Mesothelial cell of epicardium (in vitro differentiated cells): ENCODE results near the gene COMMD7. TPM values are rescaled to one million over a fixed set of nuclear protein-coding genes. Genes with fewer than 3 reads are reported as not detected.

Source experiments
- DNase-seq, 2 experiments: peaks; one replicate each; pipeline ENCODE4 v3.0.0; 2021; ENCODE audit warnings: low spot score in 2 of 2; ENCODE audit not compliant: unreplicated experiment in 2 of 2
- H3K27ac Mint-ChIP-seq: 2 replicates; pipeline ENCODE4 v1.8.0; 2021; ENCODE audit warnings: mixed read lengths
- H3K27me3 Mint-ChIP-seq: 2 replicates; pipeline ENCODE4 v1.8.0; 2021; ENCODE audit warnings: low read depth, mixed read lengths
- H3K36me3 Mint-ChIP-seq: 2 replicates; pipeline ENCODE4 v1.8.0; 2021; ENCODE audit warnings: mixed read lengths
- H3K4me1 Mint-ChIP-seq: 2 replicates; pipeline ENCODE4 v1.8.0; 2021; ENCODE audit warnings: mixed read lengths
- H3K4me3 Mint-ChIP-seq: 2 replicates; pipeline ENCODE4 v1.8.0; 2021; ENCODE audit warnings: mild to moderate bottlenecking, moderate library complexity, mixed read lengths
- H3K9me3 Mint-ChIP-seq: 2 replicates; pipeline ENCODE4 v1.8.0; 2021; ENCODE audit warnings: mixed read lengths
- total RNA-seq: library from RNA; stranded (reverse); gene quantifications from 3 replicates; pipeline ENCODE4 v1.2.1, GENCODE V29; 2021
- TF ChIP-seq, protein P1 (sequence below): fragments of 200-600 bp; sonication (generic); IDR thresholded peaks from one replicate; pipeline ENCODE4 v1.5.0; 2021; ENCODE audit warnings: antibody characterized with exemption; ENCODE audit not compliant: unreplicated experiment

COMMD7 gene
- total RNA-seq, 1 donor from 2014 or later: 40.8 TPM

DNA sequence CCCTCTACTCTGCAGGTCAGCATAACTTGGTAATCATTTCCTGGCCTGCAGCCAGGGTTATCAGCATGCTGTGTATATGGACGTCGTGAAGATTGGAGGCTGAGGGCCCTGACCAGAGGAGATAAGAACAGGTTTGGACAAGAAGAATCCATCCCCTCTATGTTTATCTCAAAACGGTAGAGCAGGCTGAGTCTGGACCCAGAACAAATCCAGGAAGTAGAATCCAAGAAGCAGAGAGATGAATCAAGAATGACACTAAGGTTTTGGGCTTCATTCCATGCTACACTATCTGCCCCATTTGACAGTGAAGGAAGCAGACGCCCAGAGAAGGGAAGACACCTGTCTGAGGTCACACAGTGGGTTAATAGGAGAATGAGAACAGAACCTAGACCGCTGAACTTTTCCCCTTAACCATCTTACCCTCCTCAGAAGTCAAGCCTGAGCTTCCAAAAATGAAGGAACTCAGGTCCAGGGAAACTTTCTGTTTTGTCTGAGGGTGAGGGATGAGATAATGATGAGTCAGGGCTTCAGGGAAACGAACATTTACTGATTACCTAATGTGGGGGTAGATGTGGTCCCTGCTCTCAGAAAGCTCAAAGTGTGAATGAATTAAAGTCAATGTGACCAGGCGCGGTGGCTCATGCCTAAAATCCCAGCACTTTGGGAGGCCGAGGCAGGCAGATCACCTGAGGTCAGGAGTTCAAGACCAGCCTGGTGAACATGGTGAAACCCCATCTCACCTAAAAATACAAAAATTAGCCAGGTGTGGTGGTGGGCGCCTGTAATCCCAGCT lies 9.4 kb upstream of the COMMD7 start:
- TF ChIP-seq, protein P1, sequence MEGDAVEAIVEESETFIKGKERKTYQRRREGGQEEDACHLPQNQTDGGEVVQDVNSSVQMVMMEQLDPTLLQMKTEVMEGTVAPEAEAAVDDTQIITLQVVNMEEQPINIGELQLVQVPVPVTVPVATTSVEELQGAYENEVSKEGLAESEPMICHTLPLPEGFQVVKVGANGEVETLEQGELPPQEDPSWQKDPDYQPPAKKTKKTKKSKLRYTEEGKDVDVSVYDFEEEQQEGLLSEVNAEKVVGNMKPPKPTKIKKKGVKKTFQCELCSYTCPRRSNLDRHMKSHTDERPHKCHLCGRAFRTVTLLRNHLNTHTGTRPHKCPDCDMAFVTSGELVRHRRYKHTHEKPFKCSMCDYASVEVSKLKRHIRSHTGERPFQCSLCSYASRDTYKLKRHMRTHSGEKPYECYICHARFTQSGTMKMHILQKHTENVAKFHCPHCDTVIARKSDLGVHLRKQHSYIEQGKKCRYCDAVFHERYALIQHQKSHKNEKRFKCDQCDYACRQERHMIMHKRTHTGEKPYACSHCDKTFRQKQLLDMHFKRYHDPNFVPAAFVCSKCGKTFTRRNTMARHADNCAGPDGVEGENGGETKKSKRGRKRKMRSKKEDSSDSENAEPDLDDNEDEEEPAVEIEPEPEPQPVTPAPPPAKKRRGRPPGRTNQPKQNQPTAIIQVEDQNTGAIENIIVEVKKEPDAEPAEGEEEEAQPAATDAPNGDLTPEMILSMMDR: no peak
- Mint-ChIP-seq H3K4me1 (peaks cover 25% of the 10 kb centered on the region), H3K27ac (peak overlapping the region; percentile 48), H3K27me3 (no peaks in the 10 kb centered on the region), H3K36me3 (no peaks in the 10 kb centered on the region), H3K4me3 (no peak overlapping the region), H3K9me3 (no peaks in the 10 kb centered on the region)
- DNase-seq: no peak

DNA sequence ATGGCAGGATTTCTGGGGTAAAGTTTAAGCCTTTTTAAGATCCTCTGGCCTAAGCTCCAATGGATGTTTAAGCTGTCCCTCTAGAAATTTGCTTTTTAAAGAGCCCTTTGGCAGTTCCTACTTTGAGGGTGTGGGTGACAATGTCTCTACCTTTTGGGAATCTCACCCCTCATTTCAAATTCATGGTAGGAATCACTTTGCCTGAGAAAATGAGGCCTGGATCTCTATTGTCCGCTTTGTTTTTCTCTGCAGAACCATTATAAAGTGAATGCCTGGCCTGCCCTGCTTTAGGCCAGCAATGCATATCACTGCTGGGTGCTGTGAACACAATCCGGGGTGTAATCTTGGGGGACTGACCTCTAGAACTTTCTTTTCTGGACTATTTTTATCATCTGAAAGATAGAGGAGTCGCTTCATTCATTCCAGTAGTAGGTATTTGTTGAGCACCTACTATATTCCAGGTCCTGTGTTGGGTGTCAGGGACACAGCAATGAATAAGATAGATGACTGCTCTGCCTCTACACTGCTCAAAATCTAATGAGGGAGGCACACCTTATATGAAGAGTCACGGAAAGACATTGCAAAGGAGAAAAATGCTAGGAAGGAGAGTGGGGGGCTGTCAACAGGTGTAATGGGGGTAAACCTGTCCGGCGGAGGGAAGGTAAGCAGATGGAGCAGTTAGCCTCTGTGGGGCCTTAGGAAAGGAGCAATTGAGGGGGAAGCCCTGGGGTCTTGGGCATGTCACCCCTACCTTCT lies 8.6 kb upstream of the COMMD7 start:
- H3K9me3 Mint-ChIP-seq: no peaks in the 10 kb centered on the region
- no peak overlapping the region for H3K4me3 Mint-ChIP-seq
- H3K27ac Mint-ChIP-seq: no peak overlapping the region
- no peak for DNase-seq
- TF ChIP-seq, protein P1: no peak
- H3K36me3 Mint-ChIP-seq: no peaks in the 10 kb centered on the region
- H3K4me1 Mint-ChIP-seq: peaks cover 25% of the 10 kb centered on the region
- no peaks in the 10 kb centered on the region for H3K27me3 Mint-ChIP-seq

DNA sequence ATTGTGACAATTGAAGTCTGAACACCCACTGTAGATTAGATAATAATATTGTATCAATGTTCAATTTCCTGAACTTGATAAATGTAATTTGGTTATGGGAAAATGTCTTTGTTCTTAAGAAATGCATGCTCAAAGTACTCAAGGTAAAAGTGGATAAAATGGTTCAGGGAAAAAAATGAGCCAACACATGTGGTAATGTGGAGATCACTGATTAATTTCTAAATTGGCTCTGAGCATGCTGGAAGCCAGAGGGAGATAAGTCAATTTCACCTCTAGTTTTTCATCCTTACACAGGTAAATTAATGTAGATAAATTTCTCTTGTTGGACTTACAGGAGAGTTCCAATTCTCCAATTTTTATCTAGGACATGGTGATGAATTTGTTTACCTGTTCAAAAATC lies 8.0 kb upstream of the COMMD7 start:
- DNase-seq: no peak
- TF ChIP-seq, protein P1: no peak
- H3K4me1 Mint-ChIP-seq: peaks cover 25% of the 10 kb centered on the region
- H3K27me3 Mint-ChIP-seq: no peaks in the 10 kb centered on the region
- H3K9me3 Mint-ChIP-seq: no peaks in the 10 kb centered on the region
- H3K4me3 Mint-ChIP-seq: no peak overlapping the region
- H3K36me3 Mint-ChIP-seq: no peaks in the 10 kb centered on the region
- H3K27ac Mint-ChIP-seq: no peak overlapping the region

DNA sequence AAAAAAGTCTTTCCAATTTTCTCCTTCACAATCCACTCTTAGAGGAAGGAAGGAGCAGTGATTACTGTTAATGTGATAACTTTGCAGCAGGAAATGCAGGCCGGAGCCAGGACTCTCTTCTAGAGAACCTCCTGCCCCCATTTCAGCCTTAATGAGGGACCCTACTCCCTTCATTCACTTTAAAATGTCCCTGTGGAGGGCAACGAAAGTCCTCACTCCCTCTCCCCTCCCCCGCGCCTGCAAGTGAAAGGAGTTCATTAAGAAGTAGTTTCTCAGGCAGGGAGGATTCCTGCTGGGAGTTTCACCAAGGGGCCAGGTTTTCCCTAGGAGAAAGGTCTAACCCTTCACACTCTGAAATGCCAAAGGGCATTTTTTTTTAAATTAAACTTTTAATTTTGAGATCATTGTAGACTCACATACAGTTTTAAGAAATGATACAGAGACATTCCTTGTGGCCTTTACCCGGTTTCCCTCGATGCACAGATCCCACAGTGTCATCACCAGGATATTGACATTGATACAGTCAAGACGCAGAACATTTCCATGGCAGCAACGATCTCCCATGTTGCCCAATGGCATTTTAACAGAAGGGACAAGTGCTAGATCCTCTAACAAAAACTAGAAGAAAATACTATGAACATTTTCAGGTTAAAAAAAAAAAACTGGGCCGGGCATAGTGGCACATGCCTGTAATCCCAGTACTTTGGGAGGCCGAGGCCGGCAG lies 6.8 kb upstream of the COMMD7 start:
- no peak for DNase-seq
- Mint-ChIP-seq H3K27me3 (no peaks in the 10 kb centered on the region), H3K36me3 (no peaks in the 10 kb centered on the region), H3K27ac (peak overlapping the region; percentile 79), H3K9me3 (no peaks in the 10 kb centered on the region), H3K4me3 (no peak overlapping the region), H3K4me1 (peaks cover 25% of the 10 kb centered on the region)
- TF ChIP-seq, protein P1: no peak

DNA sequence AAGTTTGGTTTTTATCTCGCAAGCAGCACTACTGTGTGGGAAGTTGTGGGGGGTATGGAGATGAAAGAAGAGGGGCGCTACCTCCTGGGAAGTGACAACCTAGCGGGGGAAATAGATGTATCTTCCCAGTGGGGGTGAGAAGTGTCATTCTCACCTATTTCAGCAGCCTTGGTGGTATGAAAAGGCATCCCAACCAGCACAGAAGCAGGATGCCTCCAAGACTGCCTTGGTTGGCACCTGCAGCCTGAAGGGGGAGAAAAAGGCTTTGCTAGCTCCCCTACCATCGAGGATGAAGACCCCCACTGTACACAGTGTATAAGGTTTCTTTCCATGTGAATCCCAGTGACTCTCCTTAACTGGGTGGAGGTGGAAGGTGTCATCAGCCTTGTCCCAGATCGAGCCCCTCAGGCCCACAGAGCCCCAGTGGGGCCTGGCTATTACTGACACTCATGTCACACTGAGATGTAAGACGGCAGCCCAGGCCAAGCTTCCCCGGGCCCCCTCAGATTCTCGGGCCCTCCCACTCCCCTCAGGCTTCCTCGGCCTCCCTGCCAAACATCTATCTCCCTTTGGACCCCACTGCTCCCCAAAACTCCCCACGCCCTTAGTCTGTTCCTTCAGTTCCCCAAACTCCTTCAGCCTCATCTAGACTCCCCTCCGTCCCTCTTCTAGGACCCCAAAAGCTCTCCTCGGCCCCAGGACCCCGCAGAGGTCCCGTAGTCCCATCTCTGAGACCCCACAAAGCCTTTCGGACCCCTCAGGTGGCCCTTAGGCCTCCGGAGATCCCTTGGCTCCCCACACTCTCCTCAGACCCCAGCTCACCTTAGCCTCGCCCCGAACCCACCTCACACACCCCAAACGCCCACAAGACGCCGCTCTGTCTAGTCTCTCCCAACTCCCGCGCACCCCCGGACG lies 688 bp downstream of the COMMD7 start:
- TF ChIP-seq, protein P1: no peak
- H3K9me3 Mint-ChIP-seq: no peaks in the 10 kb centered on the region
- no peaks in the 10 kb centered on the region for H3K27me3 Mint-ChIP-seq
- peak overlapping the region; percentile 97 for H3K27ac Mint-ChIP-seq
- DNase-seq: no peak
- H3K4me1 Mint-ChIP-seq: peaks cover 18% of the 10 kb centered on the region
- H3K36me3 Mint-ChIP-seq: peaks cover 3% of the 10 kb centered on the region
- H3K4me3 Mint-ChIP-seq: peak overlapping the region; percentile 95
